ENCODE data around the gene FARSA. TPM values are rescaled to one million over a fixed set of nuclear protein-coding genes. Genes with fewer than 3 reads are reported as not detected.
A peak's percentile ranks its signal among the peaks of the same experiment; 100 is the strongest.

The FARSA gene
- total RNA-seq, 1 donor from 2014 or later, result 54.5 TPM

DNA sequence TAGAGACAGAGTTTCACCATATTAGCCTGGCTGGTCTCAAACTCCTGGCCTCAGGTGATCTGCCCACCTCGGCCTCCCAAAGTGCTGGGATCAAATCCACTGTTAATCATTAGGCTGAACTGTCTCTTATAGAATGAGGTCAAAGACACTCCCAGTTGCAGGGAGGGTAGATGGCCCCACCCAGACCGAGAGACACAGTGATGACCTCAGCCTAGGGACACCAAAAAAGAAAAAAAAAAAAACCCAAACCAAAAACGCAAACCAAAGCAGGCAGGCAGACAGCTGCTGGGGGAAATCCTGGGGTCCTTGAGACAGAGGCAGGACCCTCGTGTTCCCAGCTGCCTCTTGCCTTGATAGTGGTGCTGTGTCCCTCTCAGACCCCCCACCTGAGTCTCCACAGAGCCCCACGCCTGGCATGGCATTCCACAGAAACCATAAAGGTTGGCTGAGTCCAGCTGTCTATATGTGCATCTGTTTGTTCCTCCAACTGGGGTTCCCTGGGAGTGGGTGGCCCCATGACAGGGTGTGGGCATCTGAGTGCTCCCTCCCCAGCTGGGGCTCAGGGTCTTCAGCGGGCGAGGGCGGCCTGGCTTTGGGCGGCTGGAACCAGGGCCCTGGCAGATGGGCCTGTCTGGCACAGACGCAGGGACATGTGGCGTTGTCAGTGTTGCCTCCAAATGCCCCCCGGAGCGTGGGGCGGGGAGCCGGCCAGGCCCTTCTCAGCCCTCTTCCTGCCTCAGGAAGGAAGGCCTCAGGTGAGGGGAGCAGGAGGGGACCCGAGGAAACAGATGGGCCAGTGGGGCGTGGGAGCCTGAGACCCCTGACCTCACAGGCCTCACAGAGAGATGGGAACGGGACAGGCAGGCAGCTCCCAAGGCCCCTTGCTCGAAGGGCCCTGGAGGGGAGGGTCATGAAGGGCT, 41.0 kb upstream of the FARSA start:
- Mint-ChIP-seq H3K9me3 (no peaks in the 10 kb centered on the region), H3K27me3 (ENCODE audit: low read depth) (peaks cover 20% of the 10 kb centered on the region), H3K4me3 (no peak overlapping the region), H3K4me1 (no peaks in the 10 kb centered on the region), H3K27ac (no peak overlapping the region), H3K36me3 (no peaks in the 10 kb centered on the region)
- DNase-seq (ENCODE audit: low spot score in 2 of 2, unreplicated experiment in 2 of 2), result no peak
- TF ChIP-seq, protein P1, sequence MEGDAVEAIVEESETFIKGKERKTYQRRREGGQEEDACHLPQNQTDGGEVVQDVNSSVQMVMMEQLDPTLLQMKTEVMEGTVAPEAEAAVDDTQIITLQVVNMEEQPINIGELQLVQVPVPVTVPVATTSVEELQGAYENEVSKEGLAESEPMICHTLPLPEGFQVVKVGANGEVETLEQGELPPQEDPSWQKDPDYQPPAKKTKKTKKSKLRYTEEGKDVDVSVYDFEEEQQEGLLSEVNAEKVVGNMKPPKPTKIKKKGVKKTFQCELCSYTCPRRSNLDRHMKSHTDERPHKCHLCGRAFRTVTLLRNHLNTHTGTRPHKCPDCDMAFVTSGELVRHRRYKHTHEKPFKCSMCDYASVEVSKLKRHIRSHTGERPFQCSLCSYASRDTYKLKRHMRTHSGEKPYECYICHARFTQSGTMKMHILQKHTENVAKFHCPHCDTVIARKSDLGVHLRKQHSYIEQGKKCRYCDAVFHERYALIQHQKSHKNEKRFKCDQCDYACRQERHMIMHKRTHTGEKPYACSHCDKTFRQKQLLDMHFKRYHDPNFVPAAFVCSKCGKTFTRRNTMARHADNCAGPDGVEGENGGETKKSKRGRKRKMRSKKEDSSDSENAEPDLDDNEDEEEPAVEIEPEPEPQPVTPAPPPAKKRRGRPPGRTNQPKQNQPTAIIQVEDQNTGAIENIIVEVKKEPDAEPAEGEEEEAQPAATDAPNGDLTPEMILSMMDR (IDR thresholded peaks at IDR 0.05; ENCODE audit: unreplicated experiment), result no peak

DNA sequence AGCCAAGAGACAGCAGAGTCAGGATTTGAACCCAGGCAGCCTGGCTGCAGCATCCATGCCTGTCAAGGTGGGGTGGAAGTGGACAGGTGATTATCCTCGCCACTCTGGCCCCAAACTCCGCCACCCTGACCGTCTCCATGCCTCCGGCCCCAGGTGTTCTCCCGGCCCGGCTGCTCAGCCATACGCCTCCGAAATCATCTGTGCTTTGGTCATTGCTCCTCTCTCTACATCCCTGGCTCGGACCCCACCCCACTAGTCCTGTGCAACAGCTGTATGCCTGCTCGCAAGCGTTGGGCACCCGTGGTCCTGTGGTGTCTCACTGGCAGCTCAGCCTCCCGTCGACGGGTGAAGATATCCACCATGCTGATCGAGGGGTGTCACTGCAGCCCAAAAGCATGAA, 39.7 kb upstream of the FARSA start:
- H3K9me3 Mint-ChIP-seq, result no peaks in the 10 kb centered on the region
- no peak for DNase-seq (ENCODE audit: low spot score in 2 of 2, unreplicated experiment in 2 of 2)
- TF ChIP-seq, protein P1 (IDR thresholded peaks at IDR 0.05; ENCODE audit: unreplicated experiment), result no peak
- peaks cover 17% of the 10 kb centered on the region for H3K27me3 Mint-ChIP-seq (ENCODE audit: low read depth)
- no peak overlapping the region for H3K4me3 Mint-ChIP-seq
- H3K27ac Mint-ChIP-seq, result no peak overlapping the region
- peaks cover 2% of the 10 kb centered on the region for H3K4me1 Mint-ChIP-seq
- H3K36me3 Mint-ChIP-seq, result no peaks in the 10 kb centered on the region

DNA sequence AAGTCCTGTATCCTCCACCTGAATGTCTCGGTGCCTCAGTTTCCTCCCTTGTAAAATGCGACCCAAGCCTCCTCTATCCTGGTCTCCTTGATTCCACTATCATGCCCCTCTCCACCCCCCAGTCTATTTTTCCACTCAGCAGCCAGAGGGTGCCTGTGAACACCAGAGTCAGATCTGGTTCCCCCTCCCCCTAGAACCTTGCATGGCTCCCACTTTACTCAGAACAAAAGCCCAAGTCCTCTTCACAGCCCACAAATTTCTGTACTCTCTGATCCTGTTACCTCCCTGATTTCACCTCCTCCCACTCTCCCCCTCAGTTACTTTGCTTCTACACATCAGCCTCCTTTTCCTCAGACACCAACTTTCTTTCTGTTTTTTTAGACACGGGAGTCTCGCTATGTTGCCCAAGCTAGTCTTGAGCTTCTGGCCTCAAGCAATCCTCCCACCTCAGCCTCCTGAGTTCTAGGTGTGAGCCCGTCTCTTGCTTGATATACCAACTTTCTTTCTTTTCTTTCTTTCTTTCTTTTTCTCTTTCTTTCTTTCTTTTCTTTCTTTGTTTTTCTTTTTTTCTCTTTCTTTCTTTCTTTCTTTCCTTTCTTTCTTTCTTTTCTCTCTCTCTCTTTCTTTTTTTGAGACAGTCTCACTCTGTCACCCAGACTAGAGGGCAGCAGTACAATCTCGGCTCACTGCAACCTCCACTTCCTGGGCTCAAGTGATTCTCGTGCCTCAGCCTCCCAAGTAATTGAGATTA, 36.7 kb upstream of the FARSA start:
- Mint-ChIP-seq H3K27ac (peak overlapping the region; percentile 2), H3K36me3 (no peaks in the 10 kb centered on the region), H3K4me1 (peaks cover 3% of the 10 kb centered on the region), H3K27me3 (ENCODE audit: low read depth) (peaks cover 12% of the 10 kb centered on the region), H3K4me3 (no peak overlapping the region), H3K9me3 (no peaks in the 10 kb centered on the region)
- TF ChIP-seq, protein P1 (IDR thresholded peaks at IDR 0.05; ENCODE audit: unreplicated experiment), result no peak
- DNase-seq (ENCODE audit: low spot score in 2 of 2, unreplicated experiment in 2 of 2), result no peak

GRCh38 chr19:12969292-12969988, 35.9 kb upstream of the FARSA start, which contains the start of gene DAND5:
Gene DAND5, plus strand, starts transcription at chr19:12969576. Its CDS starts 85 bp downstream, at chr19:12969661.
- Mint-ChIP-seq H3K4me3 (no peak within 1 kb of the TSS), H3K4me1 (peaks cover 8% of the 10 kb centered on the region), H3K27ac (peak within 1 kb of the TSS; percentile 2), H3K36me3 (no peaks in the 10 kb centered on the region), H3K9me3 (no peaks in the 10 kb centered on the region), H3K27me3 (ENCODE audit: low read depth) (peaks cover 12% of the 10 kb centered on the region)
- DNase-seq (ENCODE audit: low spot score in 2 of 2, unreplicated experiment in 2 of 2), result no peak
- TF ChIP-seq, protein P1 (IDR thresholded peaks at IDR 0.05; ENCODE audit: unreplicated experiment), result no peak

DNA sequence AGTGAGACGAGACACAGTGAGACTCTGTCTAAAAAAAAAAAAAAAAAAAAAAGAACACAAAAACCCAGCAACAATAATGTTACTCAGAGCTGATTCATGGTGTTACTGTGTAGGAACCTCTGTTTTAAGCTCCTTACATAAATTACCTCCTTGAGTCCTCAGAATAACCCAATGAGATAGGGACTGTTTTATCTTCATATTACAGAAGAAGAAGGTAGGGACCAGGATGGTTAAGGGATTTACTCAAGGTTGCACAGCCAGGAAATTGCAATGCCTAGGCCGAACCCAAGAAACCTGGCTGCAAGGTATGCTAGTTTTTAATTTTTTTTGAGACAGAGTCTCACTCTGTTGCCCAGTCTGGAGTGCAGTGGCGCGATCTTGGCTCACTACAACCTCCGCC, 34.4 kb upstream of the FARSA start:
- no peak for DNase-seq (ENCODE audit: low spot score in 2 of 2, unreplicated experiment in 2 of 2)
- TF ChIP-seq, protein P1 (IDR thresholded peaks at IDR 0.05; ENCODE audit: unreplicated experiment), result no peak
- Mint-ChIP-seq H3K4me3 (no peak overlapping the region), H3K4me1 (peaks cover 8% of the 10 kb centered on the region), H3K9me3 (no peaks in the 10 kb centered on the region), H3K36me3 (no peaks in the 10 kb centered on the region), H3K27ac (no peak overlapping the region), H3K27me3 (ENCODE audit: low read depth) (peaks cover 4% of the 10 kb centered on the region)

All from mesothelial cell of epicardium (in vitro differentiated cells).